GM19035 (cell line): ENCODE measurements around the gene SH2D1A.

Experiments used
- ATAC-seq: cut with Tn5 transposase; IDR thresholded peaks from one replicate; pipeline ENCODE4 v1.9.1; 2021; ENCODE audit not compliant: unreplicated experiment

The SH2D1A gene

DNA sequence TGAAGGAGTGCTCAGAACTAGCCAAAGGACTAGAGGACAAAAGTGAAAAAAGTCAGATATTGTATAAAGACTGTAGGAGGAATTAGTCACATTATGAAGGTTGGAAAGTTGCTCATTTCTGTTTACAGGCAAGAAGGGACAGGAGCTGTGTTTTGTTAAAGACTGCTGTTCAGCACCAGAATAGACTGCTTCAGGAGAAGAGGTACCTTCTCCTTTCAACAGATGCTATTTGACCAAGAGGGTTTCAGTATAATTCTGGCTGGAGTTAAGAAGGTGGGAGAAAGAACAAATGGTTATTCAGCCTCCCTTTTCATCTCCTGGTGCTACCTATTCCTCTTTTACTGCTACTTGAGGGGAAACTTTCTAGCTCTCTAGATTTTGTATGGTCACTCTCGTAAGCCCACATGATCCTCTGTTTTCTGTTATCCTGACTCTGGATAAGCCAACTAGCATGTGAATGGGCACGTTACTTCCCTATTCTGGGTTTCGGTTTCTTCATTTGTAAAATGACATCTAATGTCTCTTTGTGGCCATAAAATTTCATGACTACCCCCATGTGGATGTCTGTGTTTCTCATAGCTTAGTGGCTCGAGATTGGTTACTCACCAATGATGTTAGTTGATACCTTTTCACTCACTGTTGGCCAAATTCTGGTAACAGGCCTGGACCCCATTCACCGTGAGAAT is 68.9 kb downstream of the SH2D1A start:
- no peak for ATAC-seq

GRCh38 chrX:124421898-124422655 is 75.7 kb downstream of the SH2D1A start:
- no peak for ATAC-seq
